Measurements from ENCODE around the gene ANKRD33B. TPM values are rescaled to one million over a fixed set of nuclear protein-coding genes. Genes with fewer than 3 reads are reported as not detected.

Gene ANKRD33B
- total and polyA plus RNA-seq, 9 of the 15 experiments (the other 6 are each of a cell fraction or from before 2014, with no cell fraction given): 0.10 to 1.7 (median 0.40) TPM

- no peak for TF ChIP-seq MXD1 (CRISPR knock-in tag; IDR thresholded peaks at IDR 0.05; ENCODE audit: borderline replicate concordance, poor library complexity, severe bottlenecking)
- no peak for TF ChIP-seq KLF16 (IDR thresholded peaks at IDR 0.05)
- TF ChIP-seq ZNF280A (IDR thresholded peaks at IDR 0.05; ENCODE audit: low read depth, partially characterized antibody): no peak
- no peak for TF ChIP-seq NCOA6 (IDR thresholded peaks at IDR 0.05)
- TF ChIP-seq ID3 (CRISPR knock-in tag; IDR thresholded peaks at IDR 0.05): no peak
- TF ChIP-seq ID3 (tag; IDR thresholded peaks at IDR 0.05): no peak
- TF ChIP-seq ZNF274 (IDR thresholded peaks at IDR 0.05; ENCODE audit: borderline replicate concordance, low read depth, low read length): no peak
- no peak for TF ChIP-seq FOXO4 (CRISPR knock-in tag; IDR thresholded peaks at IDR 0.05)
- no peak for TF ChIP-seq HBP1 (CRISPR knock-in tag; IDR thresholded peaks at IDR 0.05)
- TF ChIP-seq PHB2 (IDR thresholded peaks at IDR 0.05; ENCODE audit: low read depth): no peak
- TF ChIP-seq PTTG1 (tag; IDR thresholded peaks at IDR 0.05; ENCODE audit: low read depth): 0 out of 2 replicates have a peak, but pooled peaks have one; percentile 26
- peak; percentile 22; the same call in 1 of the 2 replicates for TF ChIP-seq EP300 (IDR thresholded peaks at IDR 0.05; ENCODE audit: low read length)
- TF ChIP-seq MEF2A (IDR thresholded peaks at IDR 0.05; ENCODE audit: control insufficient read depth, low read depth, low read length): peak; percentile 95
- TF ChIP-seq GTF2F1 (IDR thresholded peaks at IDR 0.05; ENCODE audit: low read depth, low read length): no peak
- no peak for TF ChIP-seq ZNF561 (CRISPR knock-in tag; conservative IDR thresholded peaks at IDR 0.05)
- no peak for TF ChIP-seq ZNF644 (tag; IDR thresholded peaks at IDR 0.05; ENCODE audit: low read depth)
- no peak for TF ChIP-seq USF2 (CRISPR knock-in tag; IDR thresholded peaks at IDR 0.05)
- no peak for TF ChIP-seq FOXA3 (CRISPR knock-in tag; conservative IDR thresholded peaks at IDR 0.05 in 1 of 2, IDR thresholded peaks at IDR 0.05 in 1 of 2)
- TF ChIP-seq CHD1 (IDR thresholded peaks at IDR 0.05; ENCODE audit: low read length): no peak
- TF ChIP-seq BRCA1 (IDR thresholded peaks at IDR 0.05): no peak
- no peak for TF ChIP-seq BRCA1 (CRISPR knock-in tag; IDR thresholded peaks at IDR 0.05)
- no peak for TF ChIP-seq GATAD2B (IDR thresholded peaks at IDR 0.05; ENCODE audit: borderline replicate concordance)
These were observed 13.8 kb downstream of the ANKRD33B start (continued) for GRCh38 chr5:10577371-10578292.

Measured in K562 (cell line).